DND-41 (cell line): ENCODE data around the gene YPEL1.

Source experiments
- ATAC-seq: fragments of 200-7000 bp; cut with Tn5 transposase; 3 replicates; pipeline ENCODE4 v1.9.1; 2021; ENCODE audit warnings: low read depth; ENCODE audit not compliant: insufficient read depth
- DNase-seq: peaks from one replicate; pipeline ENCODE4 v3.0.0-alpha.2; 2020
- H2AFZ ChIP-seq: 2 replicates; pipeline ENCODE4 v1.6.0; 2012; ENCODE audit warnings: low read depth, low read length
- H3K27ac ChIP-seq: 2 replicates; pipeline ENCODE4 v1.5.1; 2012; ENCODE audit warnings: low read length, inconsistent platforms
- H3K27me3 ChIP-seq: fragments of 200-600 bp; sonication (generic); 2 replicates; pipeline ENCODE4 v1.6.0; 2012; ENCODE audit warnings: low read length, mild to moderate bottlenecking, inconsistent platforms; ENCODE audit not compliant: insufficient read depth, poor library complexity
- H3K36me3 ChIP-seq: 2 replicates; pipeline ENCODE4 v1.5.1; 2012; ENCODE audit warnings: low read length, inconsistent platforms; ENCODE audit not compliant: insufficient read depth
- H3K4me1 ChIP-seq: 2 replicates; pipeline ENCODE4 v1.5.1; 2012; ENCODE audit warnings: mild to moderate bottlenecking, low read length; ENCODE audit not compliant: insufficient read depth
- H3K4me2 ChIP-seq: 2 replicates; pipeline ENCODE4 v1.6.0; 2012; ENCODE audit warnings: mild to moderate bottlenecking, moderate library complexity, low read length, inconsistent platforms; ENCODE audit not compliant: insufficient read depth
- H3K4me3 ChIP-seq, 2 experiments: fragments of 200-600 bp in 1 of 2; shearing (Covaris generic) in 1 of 2; 2 replicates each; pipeline ENCODE4 v1.5.1; 2012 to 2016; ENCODE audit warnings: inconsistent platforms in 2 of 2, low read length in 2 of 2, mild to moderate bottlenecking in 2 of 2, low read depth in 1 of 2, moderate library complexity in 1 of 2
- H3K79me2 ChIP-seq: 2 replicates; pipeline ENCODE4 v1.6.0; 2012; ENCODE audit warnings: low read length, inconsistent platforms; ENCODE audit not compliant: insufficient read depth
- H3K9ac ChIP-seq: 2 replicates; pipeline ENCODE4 v1.6.0; 2012; ENCODE audit warnings: low read depth, mild to moderate bottlenecking, inconsistent platforms, low read length, moderate library complexity
- H3K9me3 ChIP-seq: 2 replicates; pipeline ENCODE4 v1.5.1; 2012; ENCODE audit warnings: low read length, moderate library complexity, mild to moderate bottlenecking, inconsistent platforms; ENCODE audit not compliant: insufficient read depth, severe bottlenecking
- H4K20me1 ChIP-seq: 2 replicates; pipeline ENCODE4 v1.6.0; 2012; ENCODE audit warnings: low read length; ENCODE audit not compliant: insufficient read depth
- CTCF ChIP-seq: IDR thresholded peaks from 2 replicates; pipeline ENCODE4 v1.5.1; 2012; ENCODE audit warnings: borderline replicate concordance, low read length, moderate library complexity, mild to moderate bottlenecking; ENCODE audit not compliant: poor library complexity, severe bottlenecking; ENCODE audit errors: extremely low read depth
- EZH2 ChIP-seq: IDR thresholded peaks from 3 replicates; pipeline ENCODE4 v1.6.1; 2012; ENCODE audit warnings: borderline replicate concordance, low read depth, mild to moderate bottlenecking, moderate library complexity, low read length, inconsistent platforms; ENCODE audit not compliant: severe bottlenecking

YPEL1 gene

DNA sequence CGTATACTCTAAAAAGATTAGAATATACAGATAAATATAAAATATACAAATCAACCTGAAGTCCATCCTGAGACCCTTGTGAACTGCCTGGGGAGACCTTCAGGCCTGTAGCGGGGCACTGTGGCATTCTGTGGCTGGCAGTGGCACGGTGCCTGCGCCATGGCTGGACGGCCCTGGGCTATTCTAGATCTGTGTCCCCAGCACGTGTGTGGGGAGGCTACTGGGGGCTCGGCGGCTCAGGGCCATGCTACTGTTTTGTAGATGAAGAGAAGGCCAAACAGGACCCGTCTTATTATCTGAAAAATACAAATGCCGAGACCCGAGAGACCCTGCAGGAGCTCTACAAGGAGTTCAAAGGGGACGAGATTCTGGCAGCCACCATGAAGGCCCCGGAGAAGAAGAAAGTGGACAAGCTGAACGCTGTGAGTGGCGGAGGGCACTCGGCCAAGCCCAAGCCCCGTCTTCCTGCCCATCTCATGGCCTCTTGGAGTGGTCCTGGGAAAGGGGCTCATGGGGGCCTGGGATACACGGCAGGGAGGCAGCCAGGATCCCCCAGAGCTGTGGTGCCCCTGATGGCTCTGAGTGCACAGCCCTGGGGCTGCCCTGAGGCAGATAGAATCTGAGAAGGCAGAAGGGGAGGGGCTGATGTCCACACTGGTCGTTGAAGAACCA lies 51.0 kb downstream of the YPEL1 start:
- Histone ChIP-seq H3K4me3 (no peak overlapping the region), H3K36me3 (peaks cover 73% of the 10 kb centered on the region), H2AFZ (no peak overlapping the region), H3K79me2 (no peaks in the 10 kb centered on the region), H3K4me2 (no peak overlapping the region), H3K9me3 (no peaks in the 10 kb centered on the region), H3K9ac (no peak overlapping the region), H3K27ac (no peak overlapping the region), H4K20me1 (0 out of 2 replicates have a peak, but pooled peaks cover 3% of the 10 kb centered on the region), H3K27me3 (no peaks in the 10 kb centered on the region), H3K4me1 (no peaks in the 10 kb centered on the region)
- TF ChIP-seq CTCF (no peak), EZH2 (no peak)
- ATAC-seq = no peak
- DNase-seq = no peak

- ATAC-seq (no peak), DNase-seq (no peak)
- Histone ChIP-seq H2AFZ (no peak overlapping the region), H3K27ac (no peak overlapping the region), H3K9ac (no peak overlapping the region), H3K27me3 (no peaks in the 10 kb centered on the region), H3K36me3 (peaks cover 63% of the 10 kb centered on the region), H4K20me1 (0 out of 2 replicates have a peak, but pooled peaks cover 3% of the 10 kb centered on the region), H3K79me2 (no peaks in the 10 kb centered on the region), H3K4me3 (no peak overlapping the region), H3K4me2 (no peak overlapping the region), H3K4me1 (no peaks in the 10 kb centered on the region), H3K9me3 (no peaks in the 10 kb centered on the region)
- TF ChIP-seq CTCF = no peak
Measured at GRCh38 chr22:21683401-21683811, 52.2 kb downstream of the YPEL1 start.

GRCh38 chr22:21682385-21683175 lies 53.0 kb downstream of the YPEL1 start:
- Histone ChIP-seq H4K20me1 (peaks cover 3% of the 10 kb centered on the region; the same call in 1 of the 2 replicates), H3K36me3 (peaks cover 58% of the 10 kb centered on the region), H3K9me3 (no peaks in the 10 kb centered on the region), H3K4me1 (no peaks in the 10 kb centered on the region), H3K27me3 (no peaks in the 10 kb centered on the region), H2AFZ (no peak overlapping the region), H3K27ac (no peak overlapping the region), H3K79me2 (no peaks in the 10 kb centered on the region), H3K4me2 (no peak overlapping the region), H3K9ac (no peak overlapping the region), H3K4me3 (no peak overlapping the region)
- no peak for TF ChIP-seq EZH2
- no peak for TF ChIP-seq CTCF
- ATAC-seq (no peak), DNase-seq (no peak)
